ENCODE data around the gene COL20A1.

Gene COL20A1

DNA sequence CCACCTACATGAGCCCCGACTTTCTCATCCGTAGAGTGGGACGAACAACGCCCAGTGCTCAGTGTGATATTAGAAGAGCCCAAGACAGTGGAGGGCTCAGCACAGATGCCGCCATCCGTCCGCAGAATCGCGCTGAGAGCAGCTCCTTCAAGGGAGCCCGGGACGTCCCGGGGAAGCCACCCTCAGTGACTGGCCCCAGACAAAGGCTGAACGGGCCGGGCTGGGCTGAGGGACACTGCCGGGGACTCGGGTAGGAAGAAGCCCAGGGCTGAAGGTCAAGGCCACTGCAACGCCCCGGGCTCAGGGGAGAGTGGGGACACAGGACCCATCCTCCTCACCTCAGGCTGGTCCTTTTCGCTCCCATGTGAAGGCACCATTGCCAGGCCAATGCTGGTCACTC, 81.0 kb downstream of the COL20A1 start:
- POLR2A ChIA-PET = no interaction called here
- no peak for DNase-seq (ENCODE audit: low read depth, low spot score)
- CTCF ChIA-PET = no interaction called here
- TF ChIP-seq, protein P1, sequence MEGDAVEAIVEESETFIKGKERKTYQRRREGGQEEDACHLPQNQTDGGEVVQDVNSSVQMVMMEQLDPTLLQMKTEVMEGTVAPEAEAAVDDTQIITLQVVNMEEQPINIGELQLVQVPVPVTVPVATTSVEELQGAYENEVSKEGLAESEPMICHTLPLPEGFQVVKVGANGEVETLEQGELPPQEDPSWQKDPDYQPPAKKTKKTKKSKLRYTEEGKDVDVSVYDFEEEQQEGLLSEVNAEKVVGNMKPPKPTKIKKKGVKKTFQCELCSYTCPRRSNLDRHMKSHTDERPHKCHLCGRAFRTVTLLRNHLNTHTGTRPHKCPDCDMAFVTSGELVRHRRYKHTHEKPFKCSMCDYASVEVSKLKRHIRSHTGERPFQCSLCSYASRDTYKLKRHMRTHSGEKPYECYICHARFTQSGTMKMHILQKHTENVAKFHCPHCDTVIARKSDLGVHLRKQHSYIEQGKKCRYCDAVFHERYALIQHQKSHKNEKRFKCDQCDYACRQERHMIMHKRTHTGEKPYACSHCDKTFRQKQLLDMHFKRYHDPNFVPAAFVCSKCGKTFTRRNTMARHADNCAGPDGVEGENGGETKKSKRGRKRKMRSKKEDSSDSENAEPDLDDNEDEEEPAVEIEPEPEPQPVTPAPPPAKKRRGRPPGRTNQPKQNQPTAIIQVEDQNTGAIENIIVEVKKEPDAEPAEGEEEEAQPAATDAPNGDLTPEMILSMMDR (IDR thresholded peaks at IDR 0.05; ENCODE audit: insufficient read depth, low read length, missing control alignments) = no peak
- H3K4me3 ChIP-seq (ENCODE audit: low read depth, low read length) = no peak overlapping the region

DNA sequence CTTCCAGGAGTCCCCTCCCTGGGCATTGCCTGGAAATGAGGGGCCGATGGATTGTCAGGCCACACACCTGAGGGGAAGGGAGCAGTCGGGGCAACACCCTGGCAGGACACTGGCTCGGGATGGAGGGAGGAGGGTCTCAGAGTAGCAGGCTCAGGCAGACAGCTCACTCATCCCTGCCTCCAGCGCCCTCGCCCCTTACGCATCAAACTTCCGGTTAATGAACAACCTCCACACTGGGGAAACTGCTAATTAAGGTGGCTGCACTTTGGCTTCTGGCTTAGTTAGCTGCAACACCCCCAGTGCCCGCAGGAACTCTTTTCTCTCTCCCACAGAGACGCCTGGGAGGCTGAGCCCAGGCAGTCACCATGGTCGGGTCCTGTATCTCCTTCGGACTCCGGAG, 81.5 kb downstream of the COL20A1 start:
- H3K4me3 ChIP-seq (ENCODE audit: low read depth, low read length) = no peak overlapping the region
- CTCF ChIA-PET = no interaction called here
- POLR2A ChIA-PET = no interaction called here
- TF ChIP-seq, protein P1 (IDR thresholded peaks at IDR 0.05; ENCODE audit: insufficient read depth, low read length, missing control alignments) = no peak
- DNase-seq (ENCODE audit: low read depth, low spot score) = no peak

DNA sequence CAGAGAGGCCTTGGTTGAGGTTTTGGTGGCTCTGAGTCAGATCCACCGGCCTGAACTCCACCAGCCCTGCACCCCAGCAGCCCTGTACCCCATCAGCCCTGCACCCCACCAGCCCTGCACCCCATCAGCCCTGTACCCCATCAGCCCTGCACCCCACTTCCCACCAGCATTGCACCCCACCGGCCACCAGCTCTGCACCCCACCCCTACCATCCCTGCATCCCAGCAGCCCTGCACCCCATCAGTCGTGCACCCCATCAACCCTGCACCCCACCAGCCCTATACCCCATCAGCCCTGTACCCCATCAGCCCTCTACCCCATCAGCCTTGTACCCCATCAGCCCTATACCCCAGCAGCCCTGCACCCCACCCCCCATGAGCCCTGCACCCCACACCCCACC, 82.5 kb downstream of the COL20A1 start:
- ChIA-PET CTCF (no interaction called here), POLR2A (no interaction called here)
- no peak for DNase-seq (ENCODE audit: low read depth, low spot score)
- TF ChIP-seq, protein P1 (IDR thresholded peaks at IDR 0.05; ENCODE audit: insufficient read depth, low read length, missing control alignments) = no peak
- H3K4me3 ChIP-seq (ENCODE audit: low read depth, low read length) = no peak overlapping the region

DNA sequence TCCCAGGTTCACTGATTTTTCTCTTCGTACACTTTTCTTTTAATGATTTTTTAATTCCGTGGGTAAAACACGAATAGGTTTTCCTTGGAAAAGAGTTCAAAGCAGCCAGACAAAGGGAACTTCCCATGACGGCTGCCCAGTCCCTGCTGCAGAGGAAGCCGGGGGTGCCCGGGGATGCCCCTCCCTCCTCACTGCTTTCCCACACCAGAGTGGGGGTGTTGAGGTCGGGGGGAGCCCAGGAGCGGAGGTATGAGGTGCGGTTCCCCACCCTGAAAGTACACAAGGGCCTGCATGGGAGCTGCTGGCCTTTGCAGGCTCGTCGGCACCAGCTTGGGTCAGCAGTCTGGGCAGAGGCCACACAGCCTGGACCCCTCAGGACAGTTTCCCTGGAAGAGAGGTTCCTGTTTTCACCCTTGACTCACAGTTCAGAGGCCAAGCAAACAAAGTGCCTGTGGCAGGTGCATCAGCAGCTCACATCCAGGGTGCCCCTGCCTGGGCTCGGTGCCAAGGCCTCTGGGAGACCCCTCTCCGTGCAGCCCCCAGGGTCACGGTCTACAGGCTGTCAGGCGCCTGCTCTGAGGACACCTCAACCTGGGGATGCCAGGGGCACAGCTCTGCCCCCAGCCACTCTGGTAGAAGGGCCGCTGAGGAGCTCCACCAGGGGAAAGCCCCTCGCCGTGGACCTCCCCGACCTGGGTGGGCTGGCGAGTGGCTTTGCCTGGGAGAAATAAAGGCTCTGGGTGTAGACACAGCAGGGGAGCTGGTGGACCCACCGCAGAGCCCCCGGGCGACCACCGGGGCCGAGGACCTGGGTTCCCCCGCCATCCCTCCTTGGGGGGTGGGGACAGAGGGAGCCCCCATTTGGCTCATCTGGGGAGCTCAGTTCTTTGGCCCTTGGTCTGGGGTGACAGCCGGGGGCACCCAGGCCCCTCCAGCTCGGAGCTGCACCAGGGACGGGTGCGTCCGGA, 83.6 kb downstream of the COL20A1 start:
- DNase-seq (ENCODE audit: low read depth, low spot score) = no peak
- H3K4me3 ChIP-seq (ENCODE audit: low read depth, low read length) = no peak overlapping the region
- ChIA-PET CTCF (interaction anchor here (1.0 to 3.1 kb wide), 5 partner anchors 9 to 153 kb away, joined by 3 to 30 read pairs (median 4); partner anchors contain the start of gene ARFGAP1), POLR2A (interaction anchor here (0.6 kb wide), 1 partner anchor 161 kb away, joined by 3 read pairs; no protein-coding TSS in a partner anchor)
- TF ChIP-seq, protein P1 (IDR thresholded peaks at IDR 0.05; ENCODE audit: insufficient read depth, low read length, missing control alignments) = no peak

DNA sequence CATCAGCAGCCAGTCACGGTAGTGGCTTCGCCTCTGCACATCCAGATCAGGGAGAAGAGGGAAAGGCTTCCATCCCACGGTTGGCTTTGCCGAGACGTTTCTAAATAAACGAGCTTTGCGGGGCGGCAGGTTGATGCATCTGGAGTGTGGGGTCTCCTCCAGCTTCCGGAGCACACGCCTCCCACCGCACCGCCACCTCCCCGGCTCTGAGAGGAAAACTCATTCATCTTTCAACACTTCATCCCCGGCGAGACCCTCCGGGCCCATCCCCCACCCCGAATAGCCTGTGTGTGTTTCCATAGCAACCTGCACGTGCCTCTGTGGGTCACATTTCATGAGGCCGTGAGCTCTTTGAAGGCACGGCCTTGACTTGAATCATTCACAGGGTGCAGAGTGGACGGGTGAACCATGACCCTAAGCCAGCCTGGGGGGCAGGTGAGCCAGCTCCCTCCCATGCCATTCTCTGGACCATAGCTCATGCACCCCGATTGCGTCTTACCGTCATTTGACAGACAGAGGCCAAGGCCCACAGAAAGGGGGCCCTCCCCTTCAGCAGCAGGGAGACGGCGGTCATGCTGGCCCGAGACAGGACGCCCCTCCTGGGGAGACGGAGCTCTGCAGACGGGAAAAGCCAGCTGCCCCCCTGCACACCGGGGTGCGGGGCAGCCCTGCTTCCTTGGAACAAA, 84.4 kb downstream of the COL20A1 start:
- POLR2A ChIA-PET = no interaction called here
- TF ChIP-seq, protein P1 (IDR thresholded peaks at IDR 0.05; ENCODE audit: insufficient read depth, low read length, missing control alignments) = no peak
- H3K4me3 ChIP-seq (ENCODE audit: low read depth, low read length) = no peak overlapping the region
- CTCF ChIA-PET = interaction anchor here (1.0 to 3.1 kb wide), 7 partner anchors 10 to 154 kb away, joined by 3 to 30 read pairs (median 3); partner anchors contain the start of gene ARFGAP1
- DNase-seq (ENCODE audit: low read depth, low spot score) = no peak

DNA sequence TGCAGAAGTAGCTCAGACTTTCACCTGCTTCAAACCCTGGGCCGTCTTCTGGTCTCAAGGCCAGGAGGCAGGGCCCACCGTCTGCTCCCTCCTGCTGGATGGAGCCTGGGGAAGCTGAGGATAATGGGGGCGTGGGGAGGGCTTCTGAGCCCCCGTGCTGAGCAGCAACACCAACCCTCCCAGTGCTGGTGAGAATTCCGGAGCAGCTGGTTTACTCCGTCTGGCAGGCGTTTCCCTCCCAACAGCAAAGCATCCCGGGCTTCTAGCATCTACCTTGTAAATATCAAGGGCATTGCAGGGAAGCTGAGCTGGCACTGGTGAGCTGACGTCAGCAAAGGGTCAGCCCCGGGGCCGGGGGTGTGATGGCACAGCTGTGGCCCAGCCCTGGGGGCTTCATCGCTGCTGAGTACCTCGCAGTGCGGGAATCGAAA, 85.0 kb downstream of the COL20A1 start:
- TF ChIP-seq, protein P1 (IDR thresholded peaks at IDR 0.05; ENCODE audit: insufficient read depth, low read length, missing control alignments) = no peak
- CTCF ChIA-PET = interaction anchor here (1.0 to 3.1 kb wide), 6 partner anchors 10 to 154 kb away, joined by 3 to 30 read pairs (median 4); no protein-coding TSS in a partner anchor
- no peak overlapping the region for H3K4me3 ChIP-seq (ENCODE audit: low read depth, low read length)
- DNase-seq (ENCODE audit: low read depth, low spot score) = no peak
- POLR2A ChIA-PET = no interaction called here
